Measurements from ENCODE around the gene GTSE1.

Gene GTSE1

GRCh38 chr22:46275455-46276122, 21.1 kb upstream of the GTSE1 start:
- no peak for TF ChIP-seq CTCF (conservative IDR thresholded peaks at IDR 0.05; ENCODE audit: low read depth, low read length)
- no peak for DNase-seq (ENCODE audit: low read depth)
- no peak overlapping the region for H3K4me3 ChIP-seq (ENCODE audit: low read length)

GRCh38 chr22:46276563-46276962, 20.1 kb upstream of the GTSE1 start:
- DNase-seq (ENCODE audit: low read depth): no peak
- H3K4me3 ChIP-seq (ENCODE audit: low read length): no peak overlapping the region
- no peak for TF ChIP-seq CTCF (conservative IDR thresholded peaks at IDR 0.05; ENCODE audit: low read depth, low read length)

GRCh38 chr22:46278656-46279645, 17.7 kb upstream of the GTSE1 start:
- DNase-seq (ENCODE audit: low read depth): no peak
- TF ChIP-seq CTCF (conservative IDR thresholded peaks at IDR 0.05; ENCODE audit: low read depth, low read length): no peak
- H3K4me3 ChIP-seq (ENCODE audit: low read length): no peak overlapping the region

- H3K4me3 ChIP-seq (ENCODE audit: low read length): no peak overlapping the region
- DNase-seq (ENCODE audit: low read depth): no peak
- TF ChIP-seq CTCF (conservative IDR thresholded peaks at IDR 0.05; ENCODE audit: low read depth, low read length): no peak
Observed at GRCh38 chr22:46280063-46280817, 16.4 kb upstream of the GTSE1 start.

- H3K4me3 ChIP-seq (ENCODE audit: low read length): no peak overlapping the region
- DNase-seq (ENCODE audit: low read depth): no peak
- no peak for TF ChIP-seq CTCF (conservative IDR thresholded peaks at IDR 0.05; ENCODE audit: low read depth, low read length)
Observed at GRCh38 chr22:46280999-46281623, 15.6 kb upstream of the GTSE1 start.

- no peak for TF ChIP-seq CTCF (conservative IDR thresholded peaks at IDR 0.05; ENCODE audit: low read depth, low read length)
- no peak overlapping the region for H3K4me3 ChIP-seq (ENCODE audit: low read length)
- DNase-seq (ENCODE audit: low read depth): no peak
Observed at GRCh38 chr22:46281866-46282678, 14.6 kb upstream of the GTSE1 start.

All from retinal pigment epithelial cell (primary cell).